NCI-H1092 treated with DMSO at 0.1 percent for 48 hours (cell line): ENCODE data around the gene LRFN2.
A peak's percentile ranks its signal among the peaks of the same experiment; 100 is the strongest.

Experiments used
- DNase-seq: peaks from one replicate; lab custom pipeline; 2025; lab: John Stamatoyannopoulos, UW

LRFN2 gene

GRCh38 chr6:40586369-40587201 is 579 bp downstream of the LRFN2 start:
- DNase-seq, result peak; percentile 47

- DNase-seq, result peak; percentile 47
Observed at GRCh38 chr6:40585651-40586269, 1.4 kb downstream of the LRFN2 start.

- no peak for DNase-seq
Observed at GRCh38 chr6:40585223-40585622, 1.9 kb downstream of the LRFN2 start.

GRCh38 chr6:40584741-40585140 is 2.4 kb downstream of the LRFN2 start:
- no peak for DNase-seq

- no peak for DNase-seq
Observed at GRCh38 chr6:40583709-40584108, 3.5 kb downstream of the LRFN2 start.

GRCh38 chr6:40582892-40583291 is 4.3 kb downstream of the LRFN2 start:
- DNase-seq, result no peak

- DNase-seq, result no peak
Observed at GRCh38 chr6:40579101-40579500, 8.1 kb downstream of the LRFN2 start.

GRCh38 chr6:40577672-40578071 is 9.5 kb downstream of the LRFN2 start:
- no peak for DNase-seq

- no peak for DNase-seq
Observed at GRCh38 chr6:40573221-40573620, 13.9 kb downstream of the LRFN2 start.

GRCh38 chr6:40569162-40569910 is 17.8 kb downstream of the LRFN2 start:
- DNase-seq, result no peak

GRCh38 chr6:40568062-40568708 is 19.0 kb downstream of the LRFN2 start:
- DNase-seq, result no peak

GRCh38 chr6:40563111-40563510 is 24.1 kb downstream of the LRFN2 start:
- no peak for DNase-seq

GRCh38 chr6:40559056-40559455 is 28.1 kb downstream of the LRFN2 start:
- no peak for DNase-seq

GRCh38 chr6:40558102-40558501 is 29.1 kb downstream of the LRFN2 start:
- DNase-seq, result no peak

GRCh38 chr6:40556881-40557280 is 30.3 kb downstream of the LRFN2 start:
- DNase-seq, result no peak

GRCh38 chr6:40556023-40556422 is 31.1 kb downstream of the LRFN2 start:
- DNase-seq, result no peak

GRCh38 chr6:40555092-40555491 is 32.1 kb downstream of the LRFN2 start:
- no peak for DNase-seq

GRCh38 chr6:40552941-40553340 is 34.2 kb downstream of the LRFN2 start:
- no peak for DNase-seq

GRCh38 chr6:40551966-40552505 is 35.1 kb downstream of the LRFN2 start:
- no peak for DNase-seq

- DNase-seq, result no peak
Observed at GRCh38 chr6:40550202-40551101, 36.7 kb downstream of the LRFN2 start.

- DNase-seq, result no peak
Observed at GRCh38 chr6:40545954-40546353, 41.2 kb downstream of the LRFN2 start.
